Sigmoid colon (tissue), 7 donors: Measurements from ENCODE around the gene MCAT. TPM values are rescaled to one million over a fixed set of nuclear protein-coding genes. Genes with fewer than 3 reads are reported as not detected.
"Not testable (repeated sequence)": the region's sequence is repeated elsewhere in the genome, so short reads cannot be mapped to it uniquely, and the experiment has no call there.

Experiments used
- DNase-seq: peaks from one replicate; pipeline ENCODE4 v3.0.0-alpha.2; 2019
- H3K27ac ChIP-seq, 4 donors: fragments of 200-600 bp; sonication (generic); one replicate each; pipeline ENCODE4 v1.5.1; 2016 to 2019; ENCODE audit warnings: mild to moderate bottlenecking in 1 of 4
- H3K27me3 ChIP-seq, 3 donors: fragments of 200-600 bp; sonication (generic); one replicate each; pipeline ENCODE4 v1.5.1; 2019; ENCODE audit warnings: mild to moderate bottlenecking in 1 of 3
- H3K36me3 ChIP-seq, 4 donors: fragments of 200-600 bp; sonication (generic); one replicate each; pipeline ENCODE4 v1.5.1; 2016 to 2019
- H3K4me1 ChIP-seq, 4 donors: fragments of 200-600 bp; sonication (generic); one replicate each; pipeline ENCODE4 v1.5.1; 2017 to 2019
- H3K4me3 ChIP-seq, 4 donors: fragments of 200-600 bp; sonication (generic); one replicate each; pipeline ENCODE4 v1.5.1; 2017 to 2019; ENCODE audit warnings: mild to moderate bottlenecking in 2 of 4, moderate library complexity in 1 of 4
- H3K9me3 ChIP-seq, 4 donors: fragments of 200-600 bp in 3 of 4; sonication (generic) in 3 of 4; one replicate each; pipeline versions ENCODE4 v1.5.1 to v1.6.1; 2013 to 2019
- CTCF ChIP-seq, 4 experiments: fragments of 450-650 bp in 3 of 4; fragments of 200-600 bp in 1 of 4; IDR thresholded peaks; one replicate each; pipeline ENCODE4 v1.5.1; 2016 to 2019; ENCODE audit warnings: antibody characterized with exemption in 4 of 4, mild to moderate bottlenecking in 3 of 4, moderate library complexity in 2 of 4
- EP300 ChIP-seq, 4 donors: sonication (generic); formaldehyde crosslinking; IDR thresholded peaks; one replicate each; pipeline ENCODE4 v1.6.1; 2017; ENCODE audit warnings: antibody characterized with exemption in 4 of 4
- POLR2A ChIP-seq, 2 donors: fragments of 450-650 bp; IDR thresholded peaks; one replicate each; pipeline ENCODE4 v1.6.1; 2016; ENCODE audit warnings: antibody characterized with exemption in 2 of 2, mild to moderate bottlenecking in 2 of 2, moderate library complexity in 2 of 2
- POLR2AphosphoS5 ChIP-seq, 4 donors: sonication (generic); formaldehyde crosslinking; IDR thresholded peaks; one replicate each; pipeline ENCODE4 v1.6.1; 2017; ENCODE audit warnings: antibody characterized with exemption in 4 of 4
- WGBS, 2 donors: extraction: QIAGEN DNeasy Blood & Tissue Kit; methylation state at CpG; one replicate each; pipeline ENCODE4 v1.1.7; 2013; 5-methylcytosine and 5-hydroxymethylcytosine counted together
- intact Hi-C: fragments of 100-400 bp; cut with DNase I; formaldehyde crosslinking; loops from one replicate; pipeline ENCODE4 v1.15.1; 2023
- polyA plus RNA-seq, 3 donors: library from polyadenylated mRNA; stranded (reverse); fragments of 200-250 nt; gene quantifications; one replicate each; pipeline ENCODE4 v1.2.3, GENCODE V29; 2013
- total RNA-seq, 4 donors: library from RNA; depleted of rRNA; stranded (reverse); fragments of >200 nt; gene quantifications; one replicate each; pipeline ENCODE4 v1.1.0, GENCODE V29; 2016
- donor health status: healthy with polysubstance abuse.
- donor health status: Bipolar disorder and iron deficiency.
- donor health status: healthy.

MCAT gene
- total and polyA plus RNA-seq, 7 donors, result 10.2 to 23.4 (median 16.8) TPM

- intact Hi-C loops, result loop anchor here (2.0 kb wide), 1 partner anchor 35 kb away; the partner anchor contains the start of gene TTLL12
Measured at GRCh38 chr22:43151251-43152002, 8.2 kb upstream of the MCAT start, which contains the start of gene TSPO. Gene TSPO, plus strand, starts transcription at chr22:43151559. Its CDS starts 7,680 bp downstream, at chr22:43159239.

GRCh38 chr22:43150731-43151206 is 7.6 kb upstream of the MCAT start:
- H3K9me3 ChIP-seq, result no peaks in the 10 kb centered on the region
- H3K4me3 ChIP-seq, result peak overlapping the region; percentile 66 to 87 (median 84)
- peak overlapping the region; percentile 79 to 87 (median 84) for H3K27ac ChIP-seq
- intact Hi-C loops, result no loop called here
- H3K4me1 ChIP-seq, result peaks cover 0 to 29% (median 23%) of the 10 kb centered on the region in 4 donors
- DNase-seq, result no peak
- no peak for TF ChIP-seq EP300 (IDR thresholded peaks at IDR 0.05)
- TF ChIP-seq POLR2A (IDR thresholded peaks at IDR 0.05), result no peak
- TF ChIP-seq POLR2AphosphoS5 (IDR thresholded peaks at IDR 0.05), result no peak
- TF ChIP-seq CTCF (IDR thresholded peaks at IDR 0.05), result no peak
- 71 to 80% methylated on average over 15 of the region's 15 CpGs for WGBS, 2 donors
- H3K27me3 ChIP-seq, result no peaks in the 10 kb centered on the region
- no peaks in the 10 kb centered on the region for H3K36me3 ChIP-seq

More at GRCh38 chr22:43151251-43152002, 8.2 kb upstream of the MCAT start, which contains the start of gene TSPO:
- Histone ChIP-seq H3K27ac (peak within 1 kb of the TSS; percentile 79 to 87 (median 84)), H3K36me3 (no peaks in the 10 kb centered on the region), H3K4me1 (peaks cover 0 to 29% (median 23%) of the 10 kb centered on the region in 4 donors), H3K27me3 (no peaks in the 10 kb centered on the region), H3K9me3 (no peaks in the 10 kb centered on the region), H3K4me3 (peak within 1 kb of the TSS; percentile 66 to 87 (median 84))
- WGBS, 2 donors, result 1 to 2% methylated on average over 75 of the region's 75 CpGs
- TF ChIP-seq EP300 (IDR thresholded peaks at IDR 0.05) (no peak), POLR2AphosphoS5 (IDR thresholded peaks at IDR 0.05) (peak; percentile 35 to 73 (median 64)), POLR2A (IDR thresholded peaks at IDR 0.05) (peak in 1 of 2 donors; percentile 45), CTCF (IDR thresholded peaks at IDR 0.05) (no peak)
- DNase-seq, result peak; percentile 90

GRCh38 chr22:43148581-43148980 is 5.4 kb upstream of the MCAT start:
- H3K36me3 ChIP-seq, result no peaks in the 10 kb centered on the region
- DNase-seq, result no peak
- WGBS, 2 donors, result 19 to 36% methylated on average over 6 of the region's 6 CpGs
- TF ChIP-seq EP300 (IDR thresholded peaks at IDR 0.05), result no peak
- no peaks in the 10 kb centered on the region for H3K9me3 ChIP-seq
- no peak overlapping the region for H3K4me3 ChIP-seq
- intact Hi-C loops, result loop anchor here (10.0 kb wide), 1 partner anchor 294 kb away; the partner anchor contains the start of gene ARFGAP3
- no peaks in the 10 kb centered on the region for H3K27me3 ChIP-seq
- peaks cover 0 to 30% (median 25%) of the 10 kb centered on the region in 4 donors for H3K4me1 ChIP-seq
- no peak overlapping the region for H3K27ac ChIP-seq

GRCh38 chr22:43147821-43148220 is 4.6 kb upstream of the MCAT start:
- H3K9me3 ChIP-seq, result no peaks in the 10 kb centered on the region
- no peaks in the 10 kb centered on the region for H3K36me3 ChIP-seq
- H3K27ac ChIP-seq, result peak overlapping the region in 2 of 4 donors; percentile 3 to 25
- 67 to 79% methylated on average over 8 of the region's 8 CpGs for WGBS, 2 donors
- no peak for DNase-seq
- H3K4me1 ChIP-seq, result peaks cover 0 to 31% (median 26%) of the 10 kb centered on the region in 4 donors
- H3K4me3 ChIP-seq, result no peak overlapping the region
- TF ChIP-seq EP300 (IDR thresholded peaks at IDR 0.05), result no peak
- TF ChIP-seq POLR2AphosphoS5 (IDR thresholded peaks at IDR 0.05), result no peak
- no peak for TF ChIP-seq POLR2A (IDR thresholded peaks at IDR 0.05)
- H3K27me3 ChIP-seq, result no peaks in the 10 kb centered on the region
- intact Hi-C loops, result loop anchor here (10.0 kb wide), 1 partner anchor 293 kb away; the partner anchor contains the start of gene ARFGAP3

GRCh38 chr22:43146332-43146731 is 3.1 kb upstream of the MCAT start:
- WGBS, 2 donors, result 84 to 91% methylated on average over 15 of the region's 15 CpGs
- not testable (repeated sequence) for H3K27me3 ChIP-seq, H3K9me3 ChIP-seq, H3K27ac ChIP-seq, H3K4me3 ChIP-seq, H3K36me3 ChIP-seq, DNase-seq
- intact Hi-C loops, result loop anchor here (10.0 kb wide), 1 partner anchor 292 kb away; the partner anchor contains the start of gene ARFGAP3
- H3K4me1 ChIP-seq, result peaks cover 0 to 29% (median 27%) of the 10 kb centered on the region in 4 donors

GRCh38 chr22:43145371-43145770 is 2.2 kb upstream of the MCAT start:
- WGBS, 2 donors, result 93 to 94% methylated on average over 8 of the region's 8 CpGs
- H3K27ac ChIP-seq, H3K27me3 ChIP-seq, H3K9me3 ChIP-seq, H3K4me3 ChIP-seq, DNase-seq: not testable (repeated sequence)
- Histone ChIP-seq H3K36me3 (peaks cover 0 to 10% (median 0%) of the 10 kb centered on the region in 4 donors), H3K4me1 (peaks cover 0 to 25% (median 22%) of the 10 kb centered on the region in 4 donors)
- intact Hi-C loops, result loop anchor here (10.0 kb wide), 1 partner anchor 291 kb away; the partner anchor contains the start of gene ARFGAP3
